OCI-LY7 (cell line): ENCODE results near the gene PRX. TPM values are rescaled to one million over a fixed set of nuclear protein-coding genes. Genes with fewer than 3 reads are reported as not detected.

Experiments used
- BruUV-seq: library from RNA; stranded (reverse); fragments of 400-500 nt; replicated peaks from 2 replicates; lab custom pipeline; 2021; lab: Mats Ljungman, UMichigan
- CTCF ChIA-PET: fragments of 300-600 bp; sonication (Branson Sonifier 250); formaldehyde crosslinking; loops from one replicate; lab custom pipeline; 2022; ENCODE audit warnings: antibody characterized with exemption; ENCODE audit not compliant: unreplicated experiment; lab: Charles Lee
- POLR2A ChIA-PET: fragments of 300-600 bp; sonication (Branson Sonifier 250); formaldehyde crosslinking; loops from one replicate; lab custom pipeline; 2022; ENCODE audit warnings: antibody characterized with exemption; lab: Charles Lee
- DNase-seq: peaks from one replicate; pipeline ENCODE4 v3.0.0-alpha.2; 2015; ENCODE audit warnings: low spot score
- H2AFZ ChIP-seq: fragments of 200-600 bp; sonication (generic), shearing (Covaris generic); 2 replicates; pipeline ENCODE4 v1.6.1; 2014; ENCODE audit warnings: mild to moderate bottlenecking, antibody characterized with exemption, low read length, moderate library complexity
- H3K27ac ChIP-seq: fragments of 200-600 bp; sonication (generic); 2 replicates; pipeline ENCODE4 v1.5.1; 2014; ENCODE audit warnings: mixed run types, low read depth, mild to moderate bottlenecking, moderate library complexity, low read length, inconsistent platforms; ENCODE audit not compliant: poor library complexity, severe bottlenecking
- H3K36me3 ChIP-seq: fragments of 200-600 bp; sonication (generic); 2 replicates; pipeline ENCODE4 v1.6.1; 2014; ENCODE audit warnings: mild to moderate bottlenecking, antibody characterized with exemption, low read length, moderate library complexity, mixed read lengths; ENCODE audit not compliant: insufficient read depth
- H3K4me1 ChIP-seq: fragments of 200-600 bp; sonication (generic); 2 replicates; pipeline ENCODE4 v1.5.1; 2014; ENCODE audit warnings: mild to moderate bottlenecking, low read length; ENCODE audit not compliant: insufficient read depth, poor library complexity, severe bottlenecking
- H3K4me2 ChIP-seq: fragments of 200-600 bp; sonication (generic); 2 replicates; pipeline ENCODE4 v1.6.1; 2014; ENCODE audit warnings: mild to moderate bottlenecking, low read length
- H3K4me3 ChIP-seq: fragments of 200-600 bp; sonication (generic); 2 replicates; pipeline ENCODE4 v1.5.1; 2014; ENCODE audit warnings: mild to moderate bottlenecking, low read depth, low read length; ENCODE audit not compliant: poor library complexity, severe bottlenecking
- H3K79me2 ChIP-seq: fragments of 200-600 bp; sonication (generic); 2 replicates; pipeline ENCODE4 v1.6.1; 2016; ENCODE audit warnings: low read depth, mild to moderate bottlenecking, low read length, moderate library complexity, mixed read lengths; ENCODE audit not compliant: insufficient read depth
- H3K9me2 ChIP-seq: fragments of 200-600 bp; sonication (generic); 2 replicates; pipeline ENCODE4 v1.6.1; 2016; ENCODE audit warnings: mild to moderate bottlenecking, low read length, mixed read lengths; ENCODE audit not compliant: insufficient read depth
- H3K9me3 ChIP-seq: fragments of 200-600 bp; sonication (generic); 2 replicates; pipeline ENCODE4 v1.6.1; 2014; ENCODE audit warnings: mild to moderate bottlenecking, mixed run types, low read length, mixed read lengths
- H4K20me1 ChIP-seq: fragments of 200-600 bp; sonication (generic); 2 replicates; pipeline ENCODE4 v1.6.1; 2014; ENCODE audit warnings: mild to moderate bottlenecking, antibody characterized with exemption, low read length, moderate library complexity, mixed read lengths; ENCODE audit not compliant: insufficient read depth
- EZH2phosphoT487 ChIP-seq: fragments of 200-600 bp; sonication (generic); IDR thresholded peaks from 2 replicates; pipeline ENCODE4 v1.6.1; 2018; ENCODE audit warnings: low read depth, borderline replicate concordance, mild to moderate bottlenecking, mixed run types, antibody characterized with exemption, low read length, moderate library complexity, mixed read lengths
- intact Hi-C: fragments of 100-400 bp; cut with micrococcal nuclease; formaldehyde crosslinking; loops from one replicate; pipeline ENCODE4 v1.10.0; 2022; ENCODE audit not compliant: unreplicated experiment
- total RNA-seq, 2 experiments: library from RNA; depleted of rRNA in 1 of 2; stranded (reverse); fragments of >200 nt in 1 of 2; shearing (Covaris generic) in 1 of 2; gene quantifications; 2 replicates each; pipeline ENCODE4 v1.2.3, GENCODE V29; 2014 to 2022
- TF ChIP-seq, protein P1 (sequence below): fragments of 200-600 bp; sonication (generic); conservative IDR thresholded peaks from 2 replicates; pipeline ENCODE4 v1.5.1; 2014; ENCODE audit warnings: mild to moderate bottlenecking, antibody characterized with exemption, low read length, moderate library complexity, mixed read lengths

The PRX gene
- total RNA-seq, 2 experiments from 2014 or later = 2.2 to 4.9 TPM

DNA sequence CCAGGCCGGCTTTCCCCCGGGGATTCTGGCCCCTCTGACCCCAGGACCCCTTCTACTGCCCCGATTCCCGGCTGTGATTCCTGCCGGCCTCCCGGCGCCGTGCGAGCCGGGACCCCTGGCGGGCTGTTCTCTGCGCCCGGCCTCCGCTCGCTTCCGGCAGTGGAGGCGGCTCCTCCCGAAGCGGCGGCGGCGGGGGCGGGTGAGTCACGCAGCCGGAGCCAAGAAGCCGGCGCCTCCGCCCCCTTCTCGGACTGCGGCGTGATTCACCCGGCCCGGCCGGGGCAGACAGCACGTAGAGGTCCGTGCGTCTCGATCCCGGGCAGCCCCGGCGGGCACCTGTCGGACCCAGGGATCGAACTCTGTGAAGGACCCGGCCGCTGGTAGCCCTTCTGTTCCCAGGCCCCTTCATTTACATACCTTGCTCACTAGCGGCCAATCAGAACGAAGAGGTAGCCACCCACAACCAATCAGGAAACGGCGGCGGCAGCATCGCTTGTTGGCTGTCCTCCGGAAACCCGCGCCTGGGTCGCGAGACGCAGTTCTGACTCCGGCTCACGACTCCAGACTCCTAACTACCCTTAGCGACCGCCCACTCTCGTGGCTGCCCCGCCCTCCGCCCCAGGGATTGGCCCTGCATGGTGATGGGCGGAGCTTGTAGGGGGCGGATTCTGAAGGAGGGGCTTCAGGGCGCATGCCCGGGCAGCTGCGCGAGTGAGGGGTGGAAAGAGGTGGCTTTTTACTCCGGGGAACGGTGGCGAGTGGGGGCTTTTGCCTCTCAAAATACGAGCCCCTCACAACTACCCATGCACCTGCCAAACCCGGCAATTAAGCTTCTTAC is 12.5 kb upstream of the PRX start, which contains the start of gene SERTAD1:
SERTAD1 (minus strand) TSS at position 543 of the 838 bp plus-strand sequence. CDS start 2,446 bp downstream, outside the sequence.
- no peaks in the 10 kb centered on the region for H3K9me2 ChIP-seq
- intact Hi-C loops = loop anchor here (1.0 to 10.0 kb wide), 2 partner anchors 18 to 141 kb away; partner anchors contain the start of gene AKT2
- H4K20me1 ChIP-seq = no peaks in the 10 kb centered on the region
- H3K27ac ChIP-seq = peak within 1 kb of the TSS; percentile 61
- H3K79me2 ChIP-seq = peaks cover 11% of the 10 kb centered on the region; the same call in 1 of the 2 replicates
- CTCF ChIA-PET = interaction anchor here (0.5 to 1.8 kb wide), 2 partner anchors 15 to 210 kb away, joined by 3 to 5 read pairs; no protein-coding TSS in a partner anchor
- peak within 1 kb of the TSS; percentile 84 for H3K4me3 ChIP-seq
- H3K9me3 ChIP-seq = no peaks in the 10 kb centered on the region
- TF ChIP-seq, protein P1, sequence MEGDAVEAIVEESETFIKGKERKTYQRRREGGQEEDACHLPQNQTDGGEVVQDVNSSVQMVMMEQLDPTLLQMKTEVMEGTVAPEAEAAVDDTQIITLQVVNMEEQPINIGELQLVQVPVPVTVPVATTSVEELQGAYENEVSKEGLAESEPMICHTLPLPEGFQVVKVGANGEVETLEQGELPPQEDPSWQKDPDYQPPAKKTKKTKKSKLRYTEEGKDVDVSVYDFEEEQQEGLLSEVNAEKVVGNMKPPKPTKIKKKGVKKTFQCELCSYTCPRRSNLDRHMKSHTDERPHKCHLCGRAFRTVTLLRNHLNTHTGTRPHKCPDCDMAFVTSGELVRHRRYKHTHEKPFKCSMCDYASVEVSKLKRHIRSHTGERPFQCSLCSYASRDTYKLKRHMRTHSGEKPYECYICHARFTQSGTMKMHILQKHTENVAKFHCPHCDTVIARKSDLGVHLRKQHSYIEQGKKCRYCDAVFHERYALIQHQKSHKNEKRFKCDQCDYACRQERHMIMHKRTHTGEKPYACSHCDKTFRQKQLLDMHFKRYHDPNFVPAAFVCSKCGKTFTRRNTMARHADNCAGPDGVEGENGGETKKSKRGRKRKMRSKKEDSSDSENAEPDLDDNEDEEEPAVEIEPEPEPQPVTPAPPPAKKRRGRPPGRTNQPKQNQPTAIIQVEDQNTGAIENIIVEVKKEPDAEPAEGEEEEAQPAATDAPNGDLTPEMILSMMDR = peak; percentile 88
- no peak for TF ChIP-seq EZH2phosphoT487
- peak within 1 kb of the TSS; percentile 91 for H3K4me2 ChIP-seq
- BruUV-seq = no TSS peak
- H2AFZ ChIP-seq = peak within 1 kb of the TSS; percentile 59
- POLR2A ChIA-PET = interaction anchor here (0.6 to 2.3 kb wide), 9 partner anchors 10 to 195 kb away, joined by 3 to 8 read pairs (median 5); no protein-coding TSS in a partner anchor
- H3K36me3 ChIP-seq = peaks cover 10% of the 10 kb centered on the region; the same call in 1 of the 2 replicates
- peaks cover 20% of the 10 kb centered on the region for H3K4me1 ChIP-seq
- DNase-seq = peak; percentile 99

DNA sequence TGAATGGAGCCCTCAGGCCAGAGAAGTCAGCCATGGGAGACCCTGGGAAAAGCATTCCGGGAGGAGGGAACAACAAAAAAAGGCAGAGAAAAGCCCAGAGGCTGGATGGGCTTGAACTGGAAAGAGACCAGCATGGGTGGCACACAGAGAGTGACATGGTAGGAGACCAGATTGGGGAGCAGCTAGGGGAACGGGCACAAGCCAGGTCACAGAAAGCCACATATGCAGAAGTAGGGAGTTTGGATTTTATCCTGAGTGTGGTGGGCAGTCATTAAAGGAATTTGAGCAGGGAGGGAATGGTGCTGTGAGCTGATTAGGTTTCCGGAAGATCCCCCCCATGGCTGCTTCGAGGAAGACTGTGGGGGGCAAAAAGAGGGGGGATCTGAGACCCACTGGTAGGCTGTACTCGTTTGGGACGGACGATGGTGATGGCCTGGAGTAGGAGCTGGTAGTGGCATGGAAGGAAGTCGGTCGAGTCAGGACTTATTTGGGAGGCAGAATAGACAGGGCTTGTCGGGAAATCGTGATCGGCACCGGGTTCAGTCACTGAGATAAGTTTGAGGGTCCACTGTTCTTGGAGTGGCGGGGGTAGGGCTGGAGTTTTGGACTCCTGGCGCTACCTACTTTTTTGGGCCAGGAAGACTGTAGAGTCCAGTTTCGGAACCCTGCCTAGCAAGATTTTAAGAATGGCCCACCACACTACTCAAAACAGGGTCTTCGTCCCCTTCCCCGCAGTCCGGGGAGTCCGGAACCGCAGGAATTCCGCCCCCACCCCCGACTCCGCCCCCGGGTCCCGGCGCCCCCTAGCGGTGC is 11.7 kb upstream of the PRX start:
- peaks cover 10% of the 10 kb centered on the region; the same call in 1 of the 2 replicates for H3K36me3 ChIP-seq
- intact Hi-C loops = loop anchor here (1.0 to 10.0 kb wide), 2 partner anchors 18 to 140 kb away; partner anchors contain the start of gene AKT2
- H3K9me3 ChIP-seq = no peaks in the 10 kb centered on the region
- H2AFZ ChIP-seq = peak overlapping the region; percentile 59; the same call in 1 of the 2 replicates
- no peaks in the 10 kb centered on the region for H4K20me1 ChIP-seq
- peaks cover 11% of the 10 kb centered on the region; the same call in 1 of the 2 replicates for H3K79me2 ChIP-seq
- POLR2A ChIA-PET = interaction anchor here (0.5 to 2.2 kb wide), 5 partner anchors 11 to 993 kb away, joined by 3 to 8 read pairs (median 4); partner anchors contain the start of genes C19orf47 and PLD3
- CTCF ChIA-PET = interaction anchor here (1.8 kb wide), 1 partner anchor 14 kb away, joined by 5 read pairs; no protein-coding TSS in a partner anchor
- peak overlapping the region; percentile 84 for H3K4me3 ChIP-seq
- no peak for TF ChIP-seq EZH2phosphoT487
- TF ChIP-seq, protein P1 = no peak
- peaks cover 20% of the 10 kb centered on the region for H3K4me1 ChIP-seq
- no peak for DNase-seq
- H3K27ac ChIP-seq = peak overlapping the region; percentile 61
- TSS peak; percentile 69 for BruUV-seq
- H3K4me2 ChIP-seq = peak overlapping the region; percentile 90
- no peaks in the 10 kb centered on the region for H3K9me2 ChIP-seq
